ENCODE results near the gene EFNA1. TPM values are rescaled to one million over a fixed set of nuclear protein-coding genes. Genes with fewer than 3 reads are reported as not detected.
"Not testable (repeated sequence)": the region's sequence is repeated elsewhere in the genome, so short reads cannot be mapped to it uniquely, and the experiment has no call there.

Gene EFNA1
- polyA plus RNA-seq, 3 donors = 30.3 to 56.9 (median 32.9) TPM

DNA sequence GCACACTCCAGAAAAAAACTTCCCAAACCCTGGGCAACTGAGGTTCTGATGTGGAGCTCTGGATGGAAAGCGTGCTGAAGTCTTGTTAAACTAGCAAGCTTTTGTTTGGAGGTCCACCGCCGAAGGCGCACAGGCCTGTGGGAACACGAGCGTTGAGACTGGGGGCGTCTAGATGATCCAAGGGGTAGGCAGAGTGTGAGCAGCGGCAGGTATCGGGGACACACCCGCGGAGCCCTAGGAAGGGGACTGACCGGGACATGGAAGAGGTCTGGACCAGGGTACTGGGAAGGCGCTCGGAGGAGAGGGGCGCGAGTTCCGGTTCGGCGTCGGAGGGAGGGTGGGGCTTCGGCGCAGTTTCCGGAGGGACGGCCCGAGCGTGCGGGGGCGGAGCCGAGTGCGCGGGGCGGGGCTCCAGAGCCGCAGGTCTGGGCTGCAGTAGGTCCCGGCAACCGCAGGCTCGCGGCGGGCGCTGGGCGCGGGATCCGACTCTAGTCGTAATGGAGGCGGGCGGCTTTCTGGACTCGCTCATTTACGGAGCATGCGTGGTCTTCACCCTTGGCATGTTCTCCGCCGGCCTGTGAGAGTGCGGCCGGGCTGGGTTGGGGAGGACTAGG lies 7.8 kb downstream of the EFNA1 start, which contains the start of gene SLC50A1:
Gene SLC50A1, plus strand, starts transcription at position 438 of the 614 bp plus-strand sequence. Its CDS starts 60 bp downstream, at position 498.
- H3K27ac ChIP-seq (ENCODE audit: low read depth, low read length) = peak within 1 kb of the TSS; percentile 90
- 0 to 1% (median 0%) methylated on average over 52 of the region's 52 CpGs for WGBS, 3 donors

DNA sequence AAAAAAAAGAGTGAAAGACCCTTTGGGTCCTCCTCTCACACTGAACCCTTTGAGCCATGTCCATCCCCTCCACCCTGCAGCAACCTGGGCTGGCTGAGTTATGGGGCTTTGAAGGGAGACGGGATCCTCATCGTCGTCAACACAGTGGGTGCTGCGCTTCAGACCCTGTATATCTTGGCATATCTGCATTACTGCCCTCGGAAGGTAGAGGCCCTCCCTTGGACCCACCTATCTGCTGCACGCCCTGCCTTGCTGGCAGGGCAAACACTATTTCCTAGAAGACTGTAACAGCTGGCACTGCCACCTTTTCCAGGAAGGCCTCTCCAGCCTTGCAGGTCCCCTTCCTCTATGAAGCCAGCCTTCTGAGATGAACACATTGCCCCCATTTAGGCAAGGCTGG lies 9.1 kb downstream of the EFNA1 start:
- no peak overlapping the region for H3K27ac ChIP-seq (ENCODE audit: low read depth, low read length)
- 20 to 36% (median 30%) methylated on average over 6 of the region's 6 CpGs for WGBS, 3 donors

DNA sequence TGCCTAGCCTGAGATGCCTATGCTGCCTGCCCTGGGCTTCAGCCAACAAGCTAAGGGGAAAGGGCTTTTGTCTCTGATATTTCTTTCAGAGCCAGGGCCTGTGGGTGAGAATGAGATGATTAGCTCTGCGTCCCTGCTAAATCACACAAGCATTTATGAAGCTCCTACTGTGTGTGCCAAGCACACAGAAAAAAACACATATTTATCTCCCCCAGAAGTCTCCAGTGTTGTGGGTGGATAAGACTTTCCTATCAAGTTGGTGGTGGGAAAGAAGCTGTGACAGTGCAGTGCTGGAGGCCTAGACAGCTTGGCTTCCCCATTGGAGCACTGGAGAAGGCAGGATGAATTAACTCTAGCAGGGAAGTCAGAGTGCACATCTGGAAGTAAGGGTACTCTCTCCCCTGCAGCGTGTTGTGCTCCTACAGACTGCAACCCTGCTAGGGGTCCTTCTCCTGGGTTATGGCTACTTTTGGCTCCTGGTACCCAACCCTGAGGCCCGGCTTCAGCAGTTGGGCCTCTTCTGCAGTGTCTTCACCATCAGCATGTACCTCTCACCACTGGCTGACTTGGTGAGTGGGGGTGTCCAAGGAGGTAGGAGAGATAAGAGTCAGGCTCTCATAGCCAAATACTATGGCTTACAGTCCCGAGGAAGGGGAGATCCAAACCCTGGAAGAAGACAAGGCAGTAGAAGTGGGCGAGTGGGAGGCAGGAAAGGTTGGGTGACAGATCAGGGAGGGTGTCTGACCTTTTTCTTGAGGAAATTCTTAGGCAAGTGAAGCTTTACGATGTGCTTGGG lies 9.7 kb downstream of the EFNA1 start:
- WGBS, 3 donors = 74 to 86% (median 86%) methylated on average over 6 of the region's 6 CpGs
- H3K27ac ChIP-seq (ENCODE audit: low read depth, low read length) = no peak overlapping the region

DNA sequence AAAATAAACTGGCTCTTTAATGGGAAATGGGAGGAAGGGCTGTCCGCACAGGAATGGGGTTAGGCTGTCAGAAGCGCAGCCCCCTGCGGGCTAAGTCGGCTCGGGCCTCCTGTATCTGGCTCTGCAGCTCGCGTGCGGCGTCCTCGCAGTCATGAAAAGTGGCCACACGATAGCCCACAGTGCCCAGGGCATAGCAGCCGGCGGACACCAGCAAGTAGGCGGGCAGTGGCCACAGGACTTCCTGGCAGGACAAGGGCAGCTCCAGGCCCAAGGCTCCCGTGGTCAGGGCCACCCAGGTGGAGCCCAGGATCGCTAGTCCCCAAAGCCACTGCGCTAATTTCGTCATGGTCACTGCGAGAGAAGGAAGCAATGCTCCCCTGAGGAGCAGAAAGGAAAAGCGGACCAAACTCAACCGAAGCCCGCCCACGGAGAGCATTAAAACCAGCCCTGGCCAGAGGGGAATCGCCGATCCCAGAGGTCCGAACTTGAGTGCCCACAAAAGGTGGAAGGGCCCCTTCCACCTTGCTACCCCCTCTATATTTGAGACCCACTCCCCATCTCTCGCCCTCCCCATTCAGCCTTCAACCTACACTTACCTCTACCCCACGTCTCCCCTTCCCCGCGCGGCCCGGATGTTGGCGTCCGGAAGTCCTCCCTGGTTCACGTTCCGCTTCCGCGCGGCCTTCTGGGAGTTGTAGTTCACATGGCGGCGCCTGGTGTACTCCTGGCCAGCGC lies 12.4 kb downstream of the EFNA1 start, which contains the start of gene DPM3:
Gene DPM3, minus strand, starts transcription at position 637 of the 735 bp plus-strand sequence. Its CDS starts 291 bp downstream, at position 346.
- WGBS, 3 donors = 0 to 1% (median 0%) methylated on average over 41 to 42 of the region's 42 CpGs
- H3K27ac ChIP-seq (ENCODE audit: low read depth, low read length) = peak within 1 kb of the TSS; percentile 7

DNA sequence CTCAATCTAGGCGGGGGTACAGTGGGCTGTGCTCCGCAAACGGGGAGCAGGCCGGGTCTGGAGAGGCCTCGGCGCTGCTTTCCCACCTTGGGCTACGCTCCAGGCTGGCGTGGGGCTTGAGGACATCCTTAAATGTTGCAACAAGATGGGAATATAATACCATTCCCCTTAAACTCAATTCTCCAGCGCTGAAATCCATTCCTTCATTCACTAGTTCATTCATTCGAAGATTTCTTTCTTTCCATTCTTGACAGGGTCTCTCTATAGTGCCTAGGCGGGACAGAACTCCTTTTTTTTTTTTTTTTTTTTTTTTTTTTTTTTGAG lies 12.9 kb downstream of the EFNA1 start:
- WGBS, 3 donors = 2 to 9% (median 9%) methylated on average over 11 of the region's 11 CpGs
- H3K27ac ChIP-seq (ENCODE audit: low read depth, low read length) = peak overlapping the region; percentile 7

DNA sequence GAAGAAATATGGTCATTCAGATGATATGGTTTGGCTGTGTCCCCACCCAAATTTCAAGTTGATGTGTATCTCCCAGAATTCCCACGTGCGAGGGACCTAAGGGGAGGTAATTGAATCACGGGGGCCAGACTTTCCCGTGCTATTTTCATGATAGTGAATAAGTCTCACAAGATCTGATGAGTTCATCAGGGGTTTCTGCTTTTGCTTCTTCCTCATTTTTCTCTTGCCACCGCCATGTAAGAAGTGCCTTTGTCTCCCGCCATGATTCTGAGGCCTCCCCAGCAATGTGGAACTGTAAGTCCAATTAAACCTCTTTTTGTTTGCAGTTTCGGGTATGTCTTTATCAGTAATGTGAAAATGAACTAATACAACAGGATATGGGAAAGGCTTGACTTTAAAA lies 14.1 kb downstream of the EFNA1 start:
- no peak overlapping the region for H3K27ac ChIP-seq (ENCODE audit: low read depth, low read length)
- 76 to 92% (median 83%) methylated on average over 7 of the region's 7 CpGs for WGBS, 3 donors

DNA sequence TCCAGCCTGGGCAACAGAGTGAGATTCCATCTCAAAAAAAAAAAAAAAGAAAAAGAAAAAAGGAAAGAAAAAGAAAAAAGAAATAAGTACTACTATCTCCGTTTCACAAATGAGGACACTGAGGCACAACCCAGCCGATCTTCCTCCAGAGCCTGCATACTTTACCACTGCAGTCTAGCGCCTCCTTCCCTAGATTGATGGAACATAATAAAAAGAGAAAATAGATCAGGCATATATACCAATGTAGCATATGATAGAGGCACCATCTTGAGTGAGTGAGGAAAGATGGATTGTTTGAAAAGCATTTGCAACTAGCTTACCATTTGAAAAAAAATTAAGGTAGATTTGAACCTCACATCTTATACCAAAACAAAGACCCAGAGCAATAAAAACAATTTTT lies 17.8 kb downstream of the EFNA1 start:
- no peak overlapping the region for H3K27ac ChIP-seq (ENCODE audit: low read depth, low read length)
- 67 to 82% (median 81%) methylated on average over 3 of the region's 3 CpGs for WGBS, 3 donors

DNA sequence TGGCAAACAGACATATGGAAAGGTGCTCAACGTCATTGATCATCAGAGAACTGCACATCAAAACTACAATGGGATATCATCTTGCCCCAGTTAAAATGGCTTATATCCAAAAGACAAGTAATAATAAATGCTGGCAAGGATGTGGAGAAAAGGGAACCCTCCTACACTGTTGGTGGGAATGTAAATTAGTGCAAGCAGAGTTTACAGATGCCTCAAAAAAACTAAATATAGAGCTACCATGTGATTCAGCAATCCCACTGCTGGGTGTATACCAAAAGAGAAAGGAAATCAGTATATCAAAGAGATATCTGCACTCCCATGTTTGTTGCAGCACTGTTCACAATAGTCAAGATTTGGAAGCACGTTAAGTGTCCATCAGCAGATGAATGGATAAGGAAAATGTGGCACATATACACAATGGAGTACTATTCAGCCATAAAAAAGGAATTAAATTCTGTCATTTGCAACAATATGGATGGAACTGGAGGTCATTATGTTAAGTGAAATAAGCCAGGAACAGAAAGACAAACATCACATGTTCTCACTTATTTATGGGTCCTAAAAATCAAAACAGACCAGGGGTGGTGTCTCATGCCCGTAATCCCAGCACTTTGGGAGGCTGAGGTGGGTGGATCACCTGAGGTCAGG lies 28.4 kb downstream of the EFNA1 start:
- WGBS, 3 donors = 68 to 77% (median 72%) methylated on average over 3 of the region's 3 CpGs
- not testable (repeated sequence) for H3K27ac ChIP-seq (ENCODE audit: low read depth, low read length)

DNA sequence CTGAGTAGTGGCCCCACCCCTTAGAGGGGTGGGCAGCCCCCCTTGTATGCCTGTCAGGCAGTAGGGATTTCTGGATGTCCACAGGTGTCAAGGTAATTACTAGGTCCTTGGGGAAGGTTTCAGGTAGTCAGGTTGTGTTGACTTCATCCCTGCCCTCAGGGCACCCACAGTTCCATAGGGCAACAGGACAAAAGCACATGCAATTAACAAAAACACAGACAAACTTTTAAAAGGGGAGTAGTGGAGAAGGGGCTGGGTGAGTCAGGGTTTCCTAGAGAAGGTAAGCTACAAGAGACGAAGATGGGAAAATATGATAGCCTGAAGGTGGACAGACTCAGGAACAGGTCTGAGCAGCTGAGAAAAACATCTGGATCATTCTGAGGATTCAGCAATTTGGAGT lies 31.3 kb downstream of the EFNA1 start:
- WGBS, 3 donors = 58 to 85% (median 73%) methylated on average over 1 of the region's 1 CpG
- no peak overlapping the region for H3K27ac ChIP-seq (ENCODE audit: low read depth, low read length)

DNA sequence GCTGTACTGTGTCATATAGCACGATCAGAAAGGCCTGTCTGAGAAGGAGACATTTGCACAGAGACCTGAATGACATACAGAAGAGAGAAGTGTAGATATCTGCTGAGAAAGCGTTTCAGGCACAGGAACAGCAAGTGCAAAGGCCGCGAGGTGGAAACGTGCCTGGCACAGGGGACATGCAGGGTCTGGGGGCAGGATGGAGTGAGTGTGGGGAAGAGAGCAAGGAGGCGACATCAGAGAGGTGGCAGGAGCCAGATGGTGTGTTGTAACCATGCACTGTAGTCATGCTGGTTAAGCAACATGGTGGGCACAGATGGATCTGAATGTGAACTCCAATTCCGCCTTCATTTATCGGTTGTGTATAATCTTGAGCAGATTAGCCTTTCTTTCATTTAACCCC lies 32.5 kb downstream of the EFNA1 start:
- 67 to 75% (median 68%) methylated on average over 8 of the region's 8 CpGs for WGBS, 3 donors
- no peak overlapping the region for H3K27ac ChIP-seq (ENCODE audit: low read depth, low read length)

DNA sequence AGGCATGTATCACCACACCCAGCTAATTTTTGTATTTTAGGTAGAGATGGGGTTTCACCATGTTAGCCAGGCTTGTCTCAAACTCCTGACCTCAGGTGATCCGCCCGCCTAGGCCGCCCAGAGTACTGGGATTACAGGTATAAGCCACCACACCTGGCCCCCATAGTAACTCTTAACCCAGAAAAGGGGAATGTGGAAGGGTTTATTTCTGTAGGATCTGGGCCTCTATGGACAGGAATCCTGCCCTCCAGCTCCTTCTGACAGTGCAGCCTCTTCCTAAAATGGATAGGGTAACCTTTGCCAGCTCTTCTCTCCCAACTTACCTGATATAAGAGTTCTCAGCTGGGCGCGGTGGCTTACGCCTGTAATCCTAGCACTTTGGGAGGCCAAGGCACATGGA lies 35.0 kb downstream of the EFNA1 start:
- 95 to 98% (median 97%) methylated on average over 6 of the region's 6 CpGs for WGBS, 3 donors
- not testable (repeated sequence) for H3K27ac ChIP-seq (ENCODE audit: low read depth, low read length)

DNA sequence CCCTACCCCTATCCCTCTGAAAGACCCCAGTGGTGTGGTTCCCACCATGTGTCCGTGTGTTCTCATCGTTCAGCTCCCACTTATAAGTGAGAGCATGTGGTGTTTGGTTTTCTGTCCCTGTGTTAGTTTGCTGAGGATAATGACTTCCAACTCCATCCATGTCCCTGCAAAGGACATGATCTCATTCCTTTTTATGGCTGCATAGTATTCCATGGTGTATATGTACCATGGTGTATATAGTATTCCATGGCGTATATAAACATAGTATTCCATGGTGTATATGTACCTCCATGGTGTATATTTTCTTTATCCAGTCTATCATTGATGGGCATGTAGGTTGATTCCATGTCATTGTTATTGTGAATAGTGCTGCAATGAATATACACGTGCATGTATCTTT lies 36.1 kb downstream of the EFNA1 start:
- WGBS, 3 donors = 94 to 96% (median 95%) methylated on average over 4 of the region's 4 CpGs
- not testable (repeated sequence) for H3K27ac ChIP-seq (ENCODE audit: low read depth, low read length)

DNA sequence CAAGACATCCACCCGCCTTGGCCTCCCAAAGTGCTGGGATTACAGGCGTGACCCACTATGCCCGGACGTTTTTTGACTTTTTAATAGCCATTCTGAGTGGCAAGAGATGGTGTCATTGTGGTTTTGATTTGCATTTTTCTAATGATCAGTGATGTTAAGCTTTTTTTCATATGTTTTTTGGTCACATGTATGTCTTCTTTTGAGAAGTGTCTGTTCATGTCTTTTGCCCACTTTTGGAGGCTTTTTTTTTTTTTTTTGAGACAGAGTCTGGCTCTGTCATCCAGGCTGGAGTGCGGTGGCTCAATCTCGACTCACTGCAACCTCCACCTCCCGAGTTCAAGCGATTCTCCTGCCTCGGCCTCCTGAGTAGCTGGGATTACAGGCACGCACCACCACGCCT lies 36.9 kb downstream of the EFNA1 start:
- whole genome bisulfite sequencing, 3 donors = 91 to 96% (median 93%) methylated on average over 11 of the region's 11 CpGs
- not testable (repeated sequence) for H3K27ac ChIP-seq (ENCODE audit: low read depth, low read length)

DNA sequence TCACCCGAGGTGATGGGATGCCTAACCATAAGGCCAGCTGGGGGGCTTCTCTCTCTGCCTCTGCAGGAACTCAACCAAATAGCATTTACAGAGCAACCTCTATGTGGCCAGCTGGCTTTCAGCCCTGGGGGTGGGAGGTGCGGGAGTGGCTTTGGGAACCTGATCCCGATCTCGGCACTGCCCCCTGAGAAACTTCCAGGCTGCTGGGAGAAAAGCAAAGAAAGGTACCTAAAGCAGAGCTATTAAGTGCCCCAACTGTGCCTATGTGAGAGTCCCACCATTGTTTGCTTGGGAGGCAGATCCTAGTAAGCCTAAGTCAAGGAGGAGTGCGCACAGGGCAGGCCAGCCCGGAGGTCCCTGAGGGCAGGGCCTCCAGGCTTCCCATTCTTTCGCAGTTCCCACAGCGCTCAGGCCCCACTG lies 38.4 kb downstream of the EFNA1 start:
- WGBS, 3 donors = 29 to 56% (median 30%) methylated on average over 8 of the region's 8 CpGs
- H3K27ac ChIP-seq (ENCODE audit: low read depth, low read length) = no peak overlapping the region

DNA sequence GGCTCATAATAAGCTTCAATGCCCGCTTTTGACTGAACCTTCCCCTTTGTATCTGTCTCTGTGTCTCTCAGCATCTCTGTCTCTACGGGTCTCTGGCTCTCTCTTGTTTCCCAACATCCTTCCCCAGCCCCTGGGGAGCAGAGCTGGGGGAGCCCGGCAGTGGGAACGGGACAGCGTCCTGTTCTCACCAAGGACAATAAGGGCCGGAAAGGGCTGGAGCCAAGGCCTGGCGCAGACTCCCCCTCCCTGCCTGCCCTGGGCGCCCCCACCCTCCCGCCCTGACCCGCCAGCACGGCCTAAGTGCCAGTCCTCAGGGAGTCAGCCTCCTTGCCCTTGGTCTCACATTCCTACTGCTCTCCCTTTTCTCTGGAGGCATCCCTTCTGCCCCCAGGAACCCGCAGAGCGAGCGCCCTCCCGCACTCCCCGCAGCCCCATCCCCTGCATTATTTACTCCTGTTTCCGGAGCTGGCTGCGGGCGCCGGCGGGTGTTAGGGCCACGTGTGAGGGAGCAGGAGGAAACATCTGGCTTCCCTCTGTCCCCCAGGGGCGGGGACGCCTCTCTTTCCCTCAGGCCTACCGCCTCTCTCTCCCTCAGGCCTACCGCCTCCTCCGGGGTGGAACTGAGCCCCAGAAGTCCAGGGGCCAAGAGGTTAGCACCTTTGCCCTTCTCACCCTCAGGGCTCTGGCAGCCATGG lies 38.9 kb downstream of the EFNA1 start:
- no peak overlapping the region for H3K27ac ChIP-seq (ENCODE audit: low read depth, low read length)
- WGBS, 3 donors = 14 to 43% (median 16%) methylated on average over 23 to 27 of the region's 27 CpGs

DNA sequence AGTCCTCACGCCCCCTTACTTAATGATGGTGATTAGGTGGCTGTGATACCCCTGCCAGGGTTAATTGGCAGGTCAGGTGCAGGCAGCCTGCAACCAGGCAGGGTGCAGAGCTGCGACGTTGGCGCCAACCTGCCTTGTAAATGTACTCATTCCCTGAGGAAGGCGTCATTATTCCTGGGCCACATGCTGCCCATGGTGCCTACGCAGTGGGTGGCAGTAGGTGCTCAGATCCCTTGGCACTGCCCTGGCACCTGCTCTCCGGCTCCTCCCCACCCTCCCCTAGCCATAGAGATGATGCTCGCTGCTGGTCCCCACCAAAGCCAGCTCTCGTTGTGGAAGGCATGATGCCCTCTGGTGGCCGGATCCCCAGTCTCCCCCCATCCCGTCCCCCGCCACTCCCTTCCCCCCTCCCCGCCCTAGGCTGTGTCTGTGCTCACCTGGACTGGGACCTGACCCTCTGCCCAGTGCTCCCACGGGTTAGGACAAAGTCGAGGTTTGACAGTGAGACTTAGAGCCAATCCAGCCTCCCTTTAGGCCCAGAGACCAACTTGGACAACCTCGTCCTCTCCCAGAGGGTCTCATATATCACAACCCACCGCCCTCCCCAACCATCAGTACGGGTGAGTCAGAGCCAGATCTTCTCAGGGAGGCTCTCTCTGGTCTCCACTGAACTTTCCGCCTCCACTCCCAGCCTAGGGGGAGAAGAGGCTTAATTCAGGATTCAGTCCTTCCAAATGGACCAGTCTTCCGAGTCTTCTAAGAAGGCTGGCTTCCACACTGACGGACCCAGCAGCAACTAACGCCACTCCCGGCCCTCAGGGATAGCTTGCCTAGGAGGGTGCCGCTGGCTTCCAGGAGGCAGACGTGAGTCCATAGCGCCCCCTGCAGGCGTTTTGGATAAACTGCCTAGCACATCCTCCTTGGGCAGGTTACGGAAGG lies 39.8 kb downstream of the EFNA1 start:
- WGBS, 3 donors = 4 to 6% (median 4%) methylated on average over 28 of the region's 28 CpGs
- H3K27ac ChIP-seq (ENCODE audit: low read depth, low read length) = no peak overlapping the region

DNA sequence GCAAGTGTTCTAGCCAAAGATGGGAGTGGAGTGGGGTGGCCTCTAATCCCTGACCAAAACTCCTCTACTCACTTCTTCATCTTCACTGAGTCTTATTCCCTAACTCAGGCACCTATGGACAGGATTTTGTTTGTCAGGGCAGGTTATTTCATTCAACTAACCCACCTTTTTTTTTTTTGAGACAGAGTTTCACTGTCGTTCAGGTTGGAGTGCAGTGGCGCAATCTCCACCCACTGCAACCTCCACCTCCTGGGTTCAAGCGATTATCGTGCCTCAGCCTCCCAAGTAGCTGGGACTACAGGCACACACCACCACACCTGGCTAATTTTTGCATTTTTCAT lies 40.4 kb downstream of the EFNA1 start:
- WGBS, 3 donors = 34 to 43% (median 35%) methylated on average over 4 of the region's 4 CpGs
- H3K27ac ChIP-seq (ENCODE audit: low read depth, low read length) = not testable (repeated sequence)
